HG03342 (cell line): ENCODE measurements around the gene STK25.
"Not testable (repeated sequence)": the region's sequence is repeated elsewhere in the genome, so short reads cannot be mapped to it uniquely, and the experiment has no call there.

Experiments used
- ATAC-seq: cut with Tn5 transposase; IDR thresholded peaks from one replicate; pipeline ENCODE4 v1.9.1; 2021; ENCODE audit warnings: mild to moderate bottlenecking, moderate library complexity; ENCODE audit not compliant: unreplicated experiment

STK25 gene

DNA sequence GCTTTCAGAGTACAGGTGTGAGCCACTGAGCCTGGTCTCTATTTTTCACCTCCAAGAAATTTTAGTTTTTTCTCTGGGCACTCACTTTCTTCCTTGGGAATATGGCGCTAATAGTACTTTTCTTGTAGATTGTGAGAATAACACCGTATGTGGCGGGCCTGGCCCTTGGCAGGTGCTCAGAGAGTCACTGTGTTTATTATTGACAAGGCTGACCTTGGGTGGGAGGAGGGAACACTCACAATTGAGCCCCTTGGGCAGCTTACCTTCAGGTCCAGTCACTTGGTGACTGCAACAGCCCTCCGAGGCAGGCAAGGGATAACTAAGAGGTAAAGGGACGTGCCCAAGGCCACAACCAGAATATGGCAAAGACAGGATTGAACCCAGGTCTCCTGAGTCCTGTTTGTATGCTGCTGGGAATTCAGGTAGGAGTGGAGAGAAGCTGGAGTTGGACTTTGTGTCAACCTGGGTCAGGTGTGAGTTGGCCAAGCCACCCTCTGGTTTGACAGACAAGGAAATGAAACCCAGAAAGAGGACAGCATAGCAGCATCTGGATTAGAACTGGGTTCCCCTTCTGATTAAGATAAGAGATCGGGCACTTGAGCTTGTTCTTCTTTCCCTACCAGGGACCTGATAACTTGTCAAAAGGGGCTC lies 2.8 kb upstream of the STK25 start:
- no peak for ATAC-seq

GRCh38 chr2:241509155-241509784 lies 886 bp upstream of the STK25 start:
- ATAC-seq = no peak

GRCh38 chr2:241507430-241508239 lies 749 bp downstream of the STK25 start:
- peak; percentile 22 for ATAC-seq

DNA sequence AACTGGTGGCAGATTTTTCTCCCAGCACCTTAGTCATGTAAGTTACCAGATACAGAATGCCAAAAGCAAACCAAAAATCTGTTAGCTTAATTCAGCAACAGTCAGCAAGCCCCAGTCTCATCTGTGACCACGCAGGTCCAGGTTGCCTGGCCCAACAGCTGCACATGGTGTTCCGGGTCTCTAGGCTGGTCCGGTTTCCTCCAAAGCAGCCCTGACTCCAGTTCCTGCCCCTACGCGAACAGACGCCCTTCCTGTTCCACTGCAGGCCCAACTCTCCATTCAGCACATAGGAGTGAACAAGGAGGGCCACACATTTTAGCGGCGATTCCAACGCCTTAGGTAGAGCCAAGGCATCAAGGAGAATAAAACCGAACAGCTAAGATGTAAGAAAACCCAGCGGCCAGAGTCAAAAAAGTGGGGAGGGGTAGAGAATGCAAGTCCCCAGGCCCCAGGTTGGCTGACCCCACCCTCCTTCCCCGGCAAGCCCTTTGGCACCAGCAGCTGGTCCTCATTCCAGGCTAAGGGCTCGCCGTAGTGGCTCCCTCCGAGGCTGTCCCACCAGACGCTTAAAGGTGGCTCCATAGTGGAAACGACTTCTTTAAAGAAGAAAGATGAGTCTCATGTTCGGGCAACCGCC lies 1.5 kb downstream of the STK25 start:
- ATAC-seq = no peak

DNA sequence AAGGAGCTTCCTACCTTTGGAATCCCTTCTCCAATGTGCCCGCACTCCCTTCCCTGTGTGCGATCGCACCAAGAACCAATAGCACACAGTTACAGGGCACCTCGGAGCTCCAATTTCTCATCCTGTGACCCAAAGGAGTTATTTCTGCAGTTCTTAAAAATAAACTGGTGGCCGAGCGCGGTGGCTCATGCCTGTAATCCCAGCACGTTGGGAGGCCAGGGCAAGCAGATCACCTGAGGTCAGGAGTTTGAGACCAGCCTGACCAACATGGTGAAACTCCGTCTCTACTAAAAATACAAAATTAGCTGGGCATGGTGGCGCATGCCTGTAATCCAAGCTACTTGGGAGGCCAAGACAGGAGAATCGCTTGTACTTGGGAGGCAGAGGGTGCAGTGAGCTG lies 2.1 kb downstream of the STK25 start:
- ATAC-seq = not testable (repeated sequence)

GRCh38 chr2:241505781-241506201 lies 2.6 kb downstream of the STK25 start:
- no peak for ATAC-seq

DNA sequence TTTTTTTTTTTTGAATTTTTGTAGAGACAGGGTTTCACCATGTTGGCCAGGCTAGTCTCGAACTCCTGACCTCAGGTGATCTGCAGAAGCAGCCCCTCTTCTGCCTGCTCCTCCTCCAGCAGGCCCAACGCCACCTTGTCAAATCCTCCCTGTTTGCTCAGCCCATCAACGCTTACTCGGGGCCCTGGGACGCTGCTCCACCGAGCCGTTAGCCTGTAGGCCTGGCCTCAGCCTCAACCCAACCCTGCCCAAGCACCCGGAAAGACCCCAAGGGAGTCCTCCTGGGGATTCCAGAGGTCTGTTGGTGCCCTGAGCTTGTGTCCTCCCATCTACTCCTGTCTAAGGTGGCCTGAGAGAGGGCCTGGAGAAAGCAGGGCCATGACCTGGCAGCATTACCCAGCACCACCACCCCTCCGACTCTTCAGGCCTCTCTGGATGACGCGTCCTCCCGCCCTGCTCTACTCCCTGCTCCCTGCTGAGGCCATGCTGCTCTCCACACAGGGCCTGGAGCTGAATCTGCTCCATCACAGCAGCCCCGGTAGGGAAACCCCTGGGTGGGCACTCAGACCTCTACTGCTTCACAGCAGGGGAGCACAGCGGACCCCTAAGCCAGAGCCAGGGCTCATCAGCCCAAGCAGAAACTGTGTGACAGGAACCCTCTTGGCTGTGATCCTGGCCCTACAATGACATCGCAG lies 3.2 kb downstream of the STK25 start:
- no peak for ATAC-seq

GRCh38 chr2:241503776-241504392 lies 4.5 kb downstream of the STK25 start:
- no peak for ATAC-seq

- no peak for ATAC-seq
These were observed 6.1 kb downstream of the STK25 start for GRCh38 chr2:241502281-241502680.

GRCh38 chr2:241501551-241501950 lies 6.8 kb downstream of the STK25 start:
- no peak for ATAC-seq

DNA sequence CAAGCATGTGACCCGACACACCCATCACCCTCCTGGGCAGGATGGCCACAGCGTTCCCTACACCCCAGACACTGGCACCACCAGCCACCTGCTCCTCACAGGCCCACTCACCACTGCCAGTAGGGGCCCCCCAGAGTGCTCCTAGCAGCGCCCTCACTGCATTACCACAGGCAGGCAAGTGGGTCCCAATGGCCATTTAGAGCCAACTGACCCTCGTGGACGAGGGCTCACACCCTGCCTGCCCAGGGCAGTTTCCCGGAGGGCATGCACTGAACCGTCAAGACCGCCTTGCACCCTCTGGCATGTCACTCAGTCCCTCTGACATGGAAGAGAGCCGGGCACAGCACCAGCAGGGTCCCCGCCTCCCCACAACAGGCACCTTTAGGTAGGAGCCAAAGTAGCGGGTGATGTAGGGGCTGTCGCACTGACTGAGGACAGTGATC lies 7.3 kb downstream of the STK25 start:
- ATAC-seq = no peak

GRCh38 chr2:241500431-241500975 lies 7.9 kb downstream of the STK25 start:
- ATAC-seq = no peak

GRCh38 chr2:241500016-241500415 lies 8.4 kb downstream of the STK25 start:
- no peak for ATAC-seq

GRCh38 chr2:241499146-241499965 lies 9.0 kb downstream of the STK25 start:
- ATAC-seq = no peak

DNA sequence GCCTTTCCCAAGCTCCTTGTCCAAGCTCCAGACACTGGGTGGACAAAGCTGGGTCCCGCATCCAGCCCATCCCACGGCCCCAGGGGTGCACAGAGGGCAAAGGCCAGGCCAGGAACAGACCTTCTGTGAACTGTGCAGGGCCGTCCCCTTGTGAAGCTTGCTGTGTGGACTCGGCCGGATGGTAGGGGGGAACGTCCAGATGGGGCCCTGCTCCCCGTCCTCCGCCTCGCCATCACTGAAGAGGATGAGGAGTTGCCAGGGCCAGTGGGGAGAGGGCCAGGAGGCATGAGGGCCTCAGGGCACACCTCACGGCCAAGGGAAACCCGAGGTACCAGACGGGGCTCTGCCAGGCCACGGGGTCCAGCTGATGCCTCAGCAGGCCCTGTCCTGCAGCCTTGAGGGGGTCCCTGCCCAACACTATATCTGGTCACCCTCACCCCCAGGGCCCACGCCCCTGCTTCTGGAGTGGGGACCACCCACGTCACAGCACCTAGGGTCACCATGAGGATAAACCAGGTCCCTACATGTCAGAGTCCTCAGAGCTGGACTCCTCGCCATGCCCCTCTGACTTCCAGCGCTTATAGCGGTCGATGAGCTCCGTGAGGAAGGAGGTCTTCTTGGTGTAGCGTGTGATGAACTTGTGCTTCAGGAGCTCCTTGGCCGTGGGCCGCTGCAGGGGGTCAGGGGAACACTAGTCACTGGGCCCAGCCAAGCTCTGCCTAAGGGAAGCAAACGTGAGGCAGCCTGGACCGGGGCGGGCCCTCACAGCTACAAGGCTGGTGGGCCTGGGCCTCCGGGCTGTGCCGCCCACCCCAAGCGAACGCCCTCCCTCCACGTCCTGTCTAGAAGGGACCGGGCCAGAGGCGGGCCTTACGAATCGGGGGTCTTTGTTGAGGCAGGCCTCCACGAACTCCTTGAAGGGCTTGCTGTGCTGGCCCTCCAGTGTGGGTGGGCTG lies 10.0 kb downstream of the STK25 start:
- no peak for ATAC-seq

DNA sequence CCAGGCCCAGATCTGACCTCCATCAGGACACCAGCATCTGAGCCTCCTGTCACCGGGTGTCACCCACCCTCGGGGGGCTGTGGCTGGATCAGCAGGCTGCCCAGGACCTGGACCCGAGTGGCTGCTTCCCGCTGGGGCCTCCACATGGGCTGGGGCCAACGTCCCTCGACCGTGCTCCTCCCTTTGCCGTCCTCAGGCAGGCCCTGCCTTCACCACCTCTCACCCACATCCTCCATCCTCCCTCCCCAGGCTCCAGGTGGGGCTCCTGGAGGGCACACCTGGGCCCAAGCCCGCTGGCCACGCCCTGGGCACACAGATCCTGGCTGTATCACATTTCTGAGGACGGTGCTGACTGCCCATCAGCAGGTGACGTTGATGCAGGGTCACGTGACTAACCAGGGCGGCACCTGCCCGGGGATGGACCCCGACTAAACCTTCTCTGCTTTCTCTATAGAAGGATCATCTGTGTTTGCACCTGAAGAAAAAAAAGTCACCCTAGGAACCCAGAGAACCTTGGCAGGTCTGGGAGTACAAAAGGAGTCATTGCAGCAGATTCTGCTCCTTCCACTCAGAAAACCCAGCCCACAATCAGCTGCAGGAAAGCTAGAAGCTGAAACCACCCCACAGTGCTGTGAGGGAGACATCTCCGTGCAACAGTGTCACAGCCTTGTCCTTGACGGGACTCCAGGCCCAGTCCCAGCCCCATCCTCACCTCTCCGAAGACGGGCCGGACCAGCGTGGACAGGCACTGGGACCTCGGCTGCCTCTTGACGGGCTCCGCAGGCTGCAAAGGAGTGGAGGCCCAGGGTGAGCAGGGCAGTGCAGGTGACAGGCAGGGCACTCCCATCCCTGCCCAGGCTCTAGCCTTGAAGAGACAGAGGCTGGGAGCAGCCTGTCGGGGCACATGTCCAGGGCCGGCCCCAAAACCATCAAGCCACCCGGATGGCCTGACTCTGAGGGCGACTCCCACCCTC lies 11.2 kb downstream of the STK25 start:
- ATAC-seq = no peak
